K562 (cell line): ENCODE measurements around the gene RCOR1.

Experiments used
- CTCF ChIP-seq, 3 experiments: IDR thresholded peaks in 2 of 3; conservative IDR thresholded peaks in 1 of 3; 2 replicates each; pipeline ENCODE4 v1.5.1; 2011 to 2012; ENCODE audit warnings: low read length in 3 of 3, mild to moderate bottlenecking in 3 of 3, control low read depth in 2 of 3, improper control_type of control experiment in 1 of 3, inconsistent platforms in 1 of 3, low read depth in 1 of 3, mixed read lengths in 1 of 3, moderate library complexity in 1 of 3; ENCODE audit not compliant: insufficient read depth in 2 of 3
- EP300 ChIP-seq: IDR thresholded peaks from 2 replicates; pipeline ENCODE4 v1.6.1; 2012; ENCODE audit warnings: low read length, improper control_type of control experiment
- MCM3 ChIP-seq: fragments of 450-650 bp; IDR thresholded peaks from 2 replicates; pipeline ENCODE4 v1.6.1; 2016
- MEF2A ChIP-seq: IDR thresholded peaks from 2 replicates; pipeline ENCODE4 v1.6.1; 2011; ENCODE audit warnings: low read depth, mild to moderate bottlenecking, low read length, moderate library complexity; ENCODE audit not compliant: control insufficient read depth
- NFYB ChIP-seq: IDR thresholded peaks from 2 replicates; pipeline ENCODE4 v1.6.1; 2011; ENCODE audit warnings: mild to moderate bottlenecking, moderate library complexity; ENCODE audit not compliant: insufficient read length; ENCODE audit errors: extremely low read depth
- RUNX1 ChIP-seq: sonication (generic); IDR thresholded peaks from 2 replicates; pipeline ENCODE4 v1.6.1; 2016; ENCODE audit warnings: antibody characterized with exemption, low read depth
- SIX5 ChIP-seq, 2 experiments: IDR thresholded peaks; 2 replicates each; pipeline ENCODE4 v1.6.1; 2011; ENCODE audit warnings: low read length in 2 of 2, borderline replicate concordance in 1 of 2, low read depth in 1 of 2, mild to moderate bottlenecking in 1 of 2, moderate library complexity in 1 of 2; ENCODE audit not compliant: insufficient read depth in 1 of 2
- SREBF2 ChIP-seq: sonication (generic); formaldehyde crosslinking; IDR thresholded peaks from 2 replicates; pipeline ENCODE4 v1.4.0; 2020; ENCODE audit warnings: mild to moderate bottlenecking, missing genetic modification reagents
- ZNF354B ChIP-seq: fragments of 250-450 bp; sonication (Bioruptor Pico); IDR thresholded peaks from 2 replicates; pipeline ENCODE4 v1.4.0; 2020

GRCh38 chr14:102579696-102580549, 12.5 kb upstream of the RCOR1 start:
- no peak for TF ChIP-seq MEF2A
- no peak for TF ChIP-seq MCM3
- TF ChIP-seq NFYB, result no peak
- TF ChIP-seq ZNF354B (CRISPR knock-in tag), result no peak
- no peak for TF ChIP-seq CTCF (IDR thresholded peaks at IDR 0.05 in 2 of 3, conservative IDR thresholded peaks at IDR 0.05 in 1 of 3; ENCODE audit: insufficient read depth in 2 of 3, low read depth in 1 of 3, low read length in 3 of 3)
- no peak for TF ChIP-seq SIX5 (IDR thresholded peaks at IDR 0.05; ENCODE audit: borderline replicate concordance in 1 of 2, insufficient read depth in 1 of 2, low read depth in 1 of 2, low read length in 2 of 2)
- no peak for TF ChIP-seq SREBF2 (CRISPR knock-in tag)
- no peak for TF ChIP-seq EP300
- TF ChIP-seq RUNX1, result no peak
